Suprapubic skin (tissue), 4 donors: ENCODE data around the gene NUP210L.
"Not testable (repeated sequence)": the region's sequence is repeated elsewhere in the genome, so short reads cannot be mapped to it uniquely, and the experiment has no call there.

Experiments used
- EP300 ChIP-seq: sonication (generic); formaldehyde crosslinking; IDR thresholded peaks from one replicate; pipeline ENCODE4 v1.6.1; 2017; ENCODE audit warnings: antibody characterized with exemption
- POLR2A ChIP-seq, 2 donors: fragments of 450-650 bp; IDR thresholded peaks; one replicate each; pipeline ENCODE4 v1.6.1; 2017; ENCODE audit warnings: antibody characterized with exemption in 2 of 2, mild to moderate bottlenecking in 2 of 2, moderate library complexity in 2 of 2
- POLR2AphosphoS5 ChIP-seq, 3 donors: sonication (generic); formaldehyde crosslinking; IDR thresholded peaks; one replicate each; pipeline ENCODE4 v1.6.1; 2017; ENCODE audit warnings: antibody characterized with exemption in 3 of 3
- TF ChIP-seq, protein P1 (sequence below), 2 donors: fragments of 200-600 bp in 1 of 2; fragments of 450-650 bp in 1 of 2; sonication (generic) in 1 of 2; IDR thresholded peaks; one replicate each; pipeline ENCODE4 v1.5.1; 2016 to 2019; ENCODE audit warnings: antibody characterized with exemption in 2 of 2, mild to moderate bottlenecking in 1 of 2, moderate library complexity in 1 of 2

DNA sequence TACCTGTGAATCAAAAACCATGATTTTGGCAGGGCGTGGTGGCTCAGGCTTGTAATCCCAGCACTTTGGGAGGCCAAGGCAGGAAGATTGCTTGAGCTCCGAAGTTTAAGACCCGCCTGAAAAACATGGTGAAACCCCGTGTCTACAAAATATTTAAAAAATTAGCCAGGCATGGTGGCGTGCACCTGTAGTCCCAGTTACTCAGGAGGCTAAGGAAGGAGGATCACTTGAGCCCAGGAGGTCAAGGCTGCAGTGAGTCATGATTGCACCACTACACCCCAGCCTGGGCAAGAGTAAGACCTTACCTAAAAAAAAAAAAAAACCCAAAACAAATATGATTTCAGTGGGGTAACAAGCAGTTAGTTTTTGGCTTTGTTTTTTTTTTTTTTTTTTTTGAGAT, 54.7 kb downstream of the NUP210L start:
- TF ChIP-seq, protein P1, sequence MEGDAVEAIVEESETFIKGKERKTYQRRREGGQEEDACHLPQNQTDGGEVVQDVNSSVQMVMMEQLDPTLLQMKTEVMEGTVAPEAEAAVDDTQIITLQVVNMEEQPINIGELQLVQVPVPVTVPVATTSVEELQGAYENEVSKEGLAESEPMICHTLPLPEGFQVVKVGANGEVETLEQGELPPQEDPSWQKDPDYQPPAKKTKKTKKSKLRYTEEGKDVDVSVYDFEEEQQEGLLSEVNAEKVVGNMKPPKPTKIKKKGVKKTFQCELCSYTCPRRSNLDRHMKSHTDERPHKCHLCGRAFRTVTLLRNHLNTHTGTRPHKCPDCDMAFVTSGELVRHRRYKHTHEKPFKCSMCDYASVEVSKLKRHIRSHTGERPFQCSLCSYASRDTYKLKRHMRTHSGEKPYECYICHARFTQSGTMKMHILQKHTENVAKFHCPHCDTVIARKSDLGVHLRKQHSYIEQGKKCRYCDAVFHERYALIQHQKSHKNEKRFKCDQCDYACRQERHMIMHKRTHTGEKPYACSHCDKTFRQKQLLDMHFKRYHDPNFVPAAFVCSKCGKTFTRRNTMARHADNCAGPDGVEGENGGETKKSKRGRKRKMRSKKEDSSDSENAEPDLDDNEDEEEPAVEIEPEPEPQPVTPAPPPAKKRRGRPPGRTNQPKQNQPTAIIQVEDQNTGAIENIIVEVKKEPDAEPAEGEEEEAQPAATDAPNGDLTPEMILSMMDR (IDR thresholded peaks at IDR 0.05), result not testable (repeated sequence)
- not testable (repeated sequence) for TF ChIP-seq POLR2A (IDR thresholded peaks at IDR 0.05); EP300; POLR2AphosphoS5 (IDR thresholded peaks at IDR 0.05)
